GM10248 (cell line): ENCODE results near the gene DPP7.

Experiments
- CTCF ChIA-PET: fragments of 300-600 bp; sonication (Branson Sonifier 250); formaldehyde crosslinking; extraction: SDS; loops from one replicate; lab custom pipeline; 2021; ENCODE audit warnings: antibody characterized with exemption; lab: Yijun Ruan, JAX
- POLR2A ChIA-PET: fragments of 350-650 bp; sonication (Branson Sonifier 250); formaldehyde crosslinking; extraction: SDS; loops from one replicate; lab custom pipeline; 2020; ENCODE audit warnings: antibody characterized with exemption; lab: Yijun Ruan, JAX
- DNase-seq: peaks from one replicate; pipeline ENCODE4 v3.0.0; 2012; ENCODE audit errors: extremely low spot score
- TF ChIP-seq, protein P1 (sequence below): IDR thresholded peaks from 2 replicates; pipeline ENCODE4 v1.5.1; 2012; ENCODE audit warnings: mild to moderate bottlenecking, low read depth; ENCODE audit errors: extremely low read depth, missing control alignments, control extremely low read depth

The DPP7 gene

DNA sequence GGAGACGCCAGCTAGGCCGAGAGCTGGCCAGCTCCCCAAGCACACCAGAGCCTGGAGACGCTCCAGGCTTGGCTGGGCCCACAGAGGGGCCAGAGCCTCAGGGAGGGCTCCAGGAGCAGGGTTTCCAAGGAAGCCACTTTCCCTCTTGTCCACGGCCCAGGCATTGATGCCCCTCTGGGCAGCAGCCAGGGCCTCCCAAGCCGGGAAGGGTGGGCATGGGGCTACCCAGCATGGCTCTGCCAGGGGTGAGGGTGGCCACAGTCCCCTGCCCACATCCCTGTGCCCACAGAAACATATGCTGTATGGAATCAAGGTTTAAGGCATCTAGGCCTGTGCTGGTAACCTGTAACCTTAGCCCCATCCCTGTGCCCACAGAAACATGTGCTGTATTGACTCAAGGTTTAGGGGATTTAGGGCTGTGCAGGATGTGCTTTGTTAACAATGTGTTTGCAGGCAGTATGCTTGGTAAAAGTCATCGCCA, 1.5 kb upstream of the DPP7 start:
- ChIA-PET CTCF (interaction anchor here (1.0 to 1.7 kb wide), 3 partner anchors 20 to 121 kb away, joined by 3 to 8 read pairs (median 3); no protein-coding TSS in a partner anchor), POLR2A (interaction anchor here (1.1 kb wide), 1 partner anchor 125 kb away, joined by 4 read pairs; the partner anchor contains the start of gene TUBB4B)
- peak; percentile 3 for DNase-seq
- TF ChIP-seq, protein P1, sequence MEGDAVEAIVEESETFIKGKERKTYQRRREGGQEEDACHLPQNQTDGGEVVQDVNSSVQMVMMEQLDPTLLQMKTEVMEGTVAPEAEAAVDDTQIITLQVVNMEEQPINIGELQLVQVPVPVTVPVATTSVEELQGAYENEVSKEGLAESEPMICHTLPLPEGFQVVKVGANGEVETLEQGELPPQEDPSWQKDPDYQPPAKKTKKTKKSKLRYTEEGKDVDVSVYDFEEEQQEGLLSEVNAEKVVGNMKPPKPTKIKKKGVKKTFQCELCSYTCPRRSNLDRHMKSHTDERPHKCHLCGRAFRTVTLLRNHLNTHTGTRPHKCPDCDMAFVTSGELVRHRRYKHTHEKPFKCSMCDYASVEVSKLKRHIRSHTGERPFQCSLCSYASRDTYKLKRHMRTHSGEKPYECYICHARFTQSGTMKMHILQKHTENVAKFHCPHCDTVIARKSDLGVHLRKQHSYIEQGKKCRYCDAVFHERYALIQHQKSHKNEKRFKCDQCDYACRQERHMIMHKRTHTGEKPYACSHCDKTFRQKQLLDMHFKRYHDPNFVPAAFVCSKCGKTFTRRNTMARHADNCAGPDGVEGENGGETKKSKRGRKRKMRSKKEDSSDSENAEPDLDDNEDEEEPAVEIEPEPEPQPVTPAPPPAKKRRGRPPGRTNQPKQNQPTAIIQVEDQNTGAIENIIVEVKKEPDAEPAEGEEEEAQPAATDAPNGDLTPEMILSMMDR, result no peak

DNA sequence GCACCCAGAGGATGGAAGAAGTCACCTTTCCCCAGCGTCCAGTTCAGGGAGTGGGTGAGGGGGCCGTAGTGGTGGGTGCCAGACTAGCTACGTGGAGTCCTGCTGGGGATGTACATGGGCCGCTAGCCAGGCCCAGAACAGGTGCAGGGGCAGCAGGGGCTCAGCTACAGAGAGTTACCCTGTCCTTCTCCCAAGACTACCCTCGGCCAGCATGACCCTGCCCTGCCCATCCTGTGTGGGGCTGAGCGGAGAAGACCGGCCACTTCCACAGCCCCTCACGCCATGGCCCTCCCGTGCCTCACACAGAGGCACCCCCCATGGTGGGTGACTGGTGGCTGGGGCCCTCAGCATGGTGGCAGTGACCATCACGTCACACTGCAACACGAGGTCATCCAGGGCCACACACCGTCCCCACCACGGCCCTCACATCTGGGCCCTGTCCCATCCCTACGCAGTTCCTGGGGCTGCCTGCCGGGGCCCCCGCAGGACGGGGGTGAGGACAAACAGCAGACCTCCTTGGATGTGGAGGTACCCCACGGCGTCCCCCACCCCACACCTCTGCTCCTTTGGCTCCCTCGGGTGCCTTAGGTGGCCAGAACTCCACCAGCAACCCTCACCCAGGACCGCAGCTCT, 977 bp upstream of the DPP7 start:
- POLR2A ChIA-PET, result interaction anchor here (1.0 to 1.1 kb wide), 2 partner anchors 35 to 125 kb away, joined by 4 to 21 read pairs; partner anchors contain the start of gene TUBB4B
- CTCF ChIA-PET, result interaction anchor here (1.0 to 1.7 kb wide), 5 partner anchors 19 to 127 kb away, joined by 3 to 8 read pairs (median 4); partner anchors contain the start of gene RNF224
- TF ChIP-seq, protein P1, result no peak
- DNase-seq, result peak; percentile 5

DNA sequence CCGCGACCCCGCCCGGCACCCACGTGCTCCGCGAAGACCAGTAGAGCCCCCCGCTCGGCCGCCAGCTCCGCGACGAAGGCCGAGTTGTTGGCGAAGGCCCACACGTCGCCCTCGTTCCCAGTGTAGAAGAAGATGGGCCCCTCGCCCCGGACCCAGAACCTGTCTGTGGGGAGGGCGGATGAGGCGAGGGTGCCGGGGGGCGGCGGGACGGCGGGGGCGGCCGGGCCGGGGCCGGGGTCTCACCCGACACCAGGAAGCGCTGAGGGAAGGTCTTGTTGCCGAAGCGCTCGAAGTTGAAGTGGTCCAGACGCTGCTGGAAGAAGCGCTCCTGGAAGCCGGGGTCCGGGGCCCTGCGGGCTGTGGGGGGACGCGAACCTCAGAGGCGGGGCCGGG, 317 bp downstream of the DPP7 start:
- TF ChIP-seq, protein P1, result no peak
- no peak for DNase-seq
- ChIA-PET CTCF (interaction anchor here (0.9 to 1.7 kb wide), 4 partner anchors 18 to 123 kb away, joined by 3 to 8 read pairs (median 4); partner anchors contain the start of genes RNF224 and SSNA1), POLR2A (interaction anchor here (0.6 to 0.9 kb wide), 2 partner anchors 122 to 128 kb away, joined by 3 to 4 read pairs; no protein-coding TSS in a partner anchor)

DNA sequence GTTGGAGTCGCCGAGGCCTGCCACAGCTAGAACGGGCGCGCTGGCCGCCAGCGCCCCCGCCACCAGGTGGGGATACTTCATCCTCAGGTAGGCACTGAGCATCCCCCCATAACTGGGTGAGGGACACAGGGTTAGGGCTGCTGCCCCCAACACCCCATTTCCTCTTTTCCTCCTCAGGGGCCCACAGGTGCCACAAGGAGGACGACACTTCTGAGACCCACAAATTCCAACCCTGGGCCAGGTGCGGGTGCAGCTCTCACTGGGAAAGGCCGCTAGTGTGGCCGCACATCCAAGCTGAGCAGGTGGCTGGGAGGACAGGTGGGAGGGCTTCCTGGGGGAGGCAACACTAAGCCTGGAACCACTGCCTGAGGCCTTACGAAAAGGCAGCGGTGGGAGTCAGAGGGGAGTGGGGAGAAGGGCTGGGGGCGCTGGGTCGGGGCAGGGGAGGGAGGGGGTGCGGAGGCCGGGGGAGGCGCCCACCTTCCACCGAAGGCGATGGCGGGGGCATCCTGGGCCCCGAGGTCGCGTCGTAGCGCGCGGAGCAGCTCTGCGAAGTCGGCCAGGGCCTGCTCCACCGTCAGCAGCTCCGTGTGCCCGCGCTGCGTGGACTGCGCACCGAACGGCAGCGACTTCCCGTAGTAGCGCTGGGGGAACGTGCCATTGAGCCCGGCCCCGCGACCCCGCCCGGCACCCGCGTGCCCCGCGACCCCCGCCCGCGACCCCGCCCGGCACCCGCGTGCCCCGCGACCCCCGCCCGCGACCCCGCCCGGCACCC, 961 bp downstream of the DPP7 start:
- CTCF ChIA-PET, result interaction anchor here (0.9 to 1.4 kb wide), 4 partner anchors 18 to 123 kb away, joined by 3 to 4 read pairs (median 3); partner anchors contain the start of gene SSNA1

DNA sequence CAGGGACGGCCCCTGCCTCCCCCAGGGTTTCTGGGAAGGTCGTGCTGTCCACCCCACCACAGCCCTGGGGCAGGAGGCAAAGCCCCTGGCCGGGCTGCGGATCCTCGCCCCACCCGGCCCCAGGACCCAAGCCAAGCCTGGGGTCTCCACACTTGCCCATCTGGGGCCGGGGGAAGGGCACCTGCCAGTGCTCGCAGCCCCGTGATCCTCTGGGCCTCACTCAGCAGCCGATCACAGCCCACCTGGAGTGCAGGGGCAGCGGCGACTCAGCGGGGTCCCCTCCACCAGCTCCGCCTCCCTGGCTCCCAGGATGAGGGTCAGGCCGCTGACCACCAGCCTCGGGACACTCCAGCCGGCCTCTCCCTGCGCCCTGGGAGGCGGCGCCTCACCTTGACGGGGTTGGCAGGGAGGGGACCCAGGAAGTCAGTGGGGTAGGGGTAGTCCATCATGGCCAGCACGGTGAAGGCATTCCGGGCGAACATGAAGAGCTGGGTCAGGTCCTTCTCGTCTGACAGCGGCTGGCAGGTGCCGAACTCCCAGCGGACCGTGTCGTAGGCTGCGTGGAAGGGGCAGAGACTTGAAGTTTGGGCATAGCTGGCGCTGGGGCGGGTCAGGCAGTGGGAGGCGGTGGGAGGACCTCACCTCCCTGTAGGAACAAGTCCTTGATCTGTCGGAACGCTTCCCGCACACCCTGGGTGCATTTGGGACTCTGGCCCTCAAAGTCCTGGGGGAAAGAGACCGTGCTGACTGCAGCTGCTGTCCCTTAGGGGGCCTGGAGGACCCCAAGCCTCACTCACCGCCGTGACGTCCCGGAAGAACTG, 1.8 kb downstream of the DPP7 start:
- ChIA-PET CTCF (interaction anchor here (0.9 to 1.4 kb wide), 5 partner anchors 17 to 124 kb away, joined by 3 to 4 read pairs (median 3); no protein-coding TSS in a partner anchor), POLR2A (no interaction called here)
- peak; percentile 7 for DNase-seq
- TF ChIP-seq, protein P1, result no peak

More for the DNA sequence above, 961 bp downstream of the DPP7 start:
- POLR2A ChIA-PET, result interaction anchor here (0.6 to 0.9 kb wide), 2 partner anchors 123 to 129 kb away, joined by 3 to 4 read pairs; no protein-coding TSS in a partner anchor
- TF ChIP-seq, protein P1, result peak; percentile 3
- peak; percentile 58 for DNase-seq
